Activated gamma-delta T cell treated with anti-CD3 and anti-CD28 coated beads, Interleukin-2, amount 50 U/mL, for 16 hours (primary cell): ENCODE results near the gene FHOD1.

Experiments
- DNase-seq: peaks from one replicate; pipeline ENCODE4 v3.0.0-alpha.2; 2020; ENCODE audit warnings: low read depth

The FHOD1 gene

DNA sequence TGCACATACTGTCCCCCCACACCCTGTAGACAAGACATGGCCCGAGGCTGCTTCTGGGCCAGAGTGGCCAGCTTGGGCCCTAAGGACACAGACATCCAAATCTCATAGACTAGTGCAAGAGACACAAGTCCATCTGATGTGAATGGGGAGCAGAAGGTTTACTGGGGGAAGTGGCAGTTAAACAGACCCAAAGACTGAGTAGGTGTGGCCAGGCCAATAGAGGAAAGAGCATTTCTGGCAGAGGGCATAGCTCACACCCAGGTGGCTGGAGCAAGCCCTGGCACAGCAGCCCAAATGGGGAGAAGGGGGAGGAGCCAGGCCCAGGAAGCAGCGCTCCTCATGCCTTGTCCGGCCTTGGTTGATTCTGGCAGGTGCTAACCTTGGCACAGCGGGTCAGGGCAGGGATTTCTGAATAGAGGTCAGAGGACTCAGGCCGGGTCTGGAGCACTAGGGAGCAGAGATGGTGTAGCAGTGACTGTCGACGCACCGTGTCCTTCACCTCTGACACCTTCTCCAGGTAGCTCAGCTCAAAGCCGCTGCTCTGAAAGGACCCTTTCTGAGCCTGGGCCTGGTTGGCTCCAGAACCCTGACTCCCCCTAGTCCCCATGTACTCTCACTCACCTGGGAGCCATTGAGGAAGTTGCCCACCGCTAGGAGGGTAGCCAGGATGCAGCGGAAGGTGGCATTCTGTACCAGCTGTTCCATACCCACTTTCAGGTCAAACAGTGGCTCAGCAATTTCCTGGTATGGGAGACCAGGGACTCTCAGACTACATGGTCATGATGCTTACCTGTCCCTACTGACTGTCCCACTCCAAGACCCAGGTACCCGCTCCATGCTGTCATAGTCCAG lies 16.2 kb downstream of the FHOD1 start:
- no peak for DNase-seq

- no peak for DNase-seq
These were observed 17.1 kb downstream of the FHOD1 start for GRCh38 chr16:67229906-67230808.

DNA sequence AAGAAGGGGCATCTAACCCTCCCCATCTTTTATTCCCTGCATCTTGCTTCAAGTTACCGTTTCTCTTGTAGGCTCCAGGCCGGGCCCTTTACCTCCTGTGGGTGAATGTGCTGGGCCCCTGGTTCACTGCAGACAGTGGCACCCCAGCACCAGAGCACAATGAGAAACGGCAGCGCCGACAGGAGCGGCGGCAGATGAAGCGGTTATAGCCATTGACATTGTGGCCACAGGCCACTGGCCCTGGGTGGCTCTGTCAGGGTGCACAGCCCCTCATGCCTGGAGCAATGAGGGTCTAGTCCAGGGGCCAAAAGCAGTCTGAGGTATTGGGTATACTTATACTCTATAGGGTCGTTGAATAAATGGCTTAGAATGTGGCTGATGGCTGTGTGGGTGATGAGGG lies 18.4 kb downstream of the FHOD1 start:
- no peak for DNase-seq

DNA sequence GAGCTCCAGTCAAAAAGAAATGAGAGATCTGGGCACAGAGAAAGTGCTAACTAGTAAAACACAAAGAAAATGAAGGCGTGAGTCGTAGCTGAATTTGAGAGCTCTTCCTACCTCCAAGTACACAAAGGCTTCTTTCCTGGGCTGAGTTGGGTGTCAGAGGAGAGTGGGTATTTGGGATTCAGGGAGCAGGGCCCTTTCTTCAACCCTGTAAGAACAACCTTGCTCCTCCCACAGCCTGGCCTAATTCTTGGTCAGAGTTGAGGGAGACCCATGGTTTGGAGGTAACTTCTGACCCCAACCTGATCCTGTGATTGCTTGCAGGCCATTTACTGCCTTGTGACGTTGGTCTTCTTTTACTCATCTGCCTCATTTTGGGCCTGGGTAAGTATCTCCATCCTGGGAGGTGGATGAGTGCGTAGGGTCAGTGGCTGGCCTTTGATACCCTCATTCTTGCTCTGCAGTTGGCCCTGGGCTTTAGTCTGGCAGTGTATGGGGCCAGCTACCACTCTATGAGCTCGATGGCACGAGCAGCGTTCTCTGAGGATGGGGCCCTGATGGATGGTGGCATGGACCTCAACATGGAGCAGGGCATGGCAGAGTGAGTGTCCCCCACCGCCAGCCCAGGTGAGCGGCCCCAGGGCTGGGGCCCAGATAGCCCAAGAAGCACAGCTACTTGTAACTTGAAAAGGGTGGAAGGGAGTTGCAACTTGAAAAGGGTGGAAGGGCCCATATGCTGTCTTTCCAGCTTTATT lies 19.1 kb downstream of the FHOD1 start:
- DNase-seq, result no peak

DNA sequence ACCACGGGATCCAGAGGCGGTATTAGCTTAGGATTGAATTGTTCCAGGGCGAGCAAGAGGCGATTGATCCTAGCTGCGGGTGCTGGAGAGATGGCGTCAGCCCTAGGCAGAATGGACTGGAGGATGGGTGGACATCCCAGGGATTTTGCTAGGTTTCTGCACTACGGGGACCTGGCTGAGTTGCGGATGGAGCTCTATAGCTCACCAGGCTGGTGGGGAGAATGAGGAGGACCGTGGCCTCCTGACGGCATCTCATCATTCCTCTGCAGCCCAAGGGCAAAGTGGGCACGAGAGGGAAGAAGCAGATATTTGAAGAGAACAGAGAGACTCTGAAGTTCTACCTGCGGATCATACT lies 19.7 kb downstream of the FHOD1 start:
- no peak for DNase-seq

- peak; percentile 96 for DNase-seq
These were observed 20.3 kb downstream of the FHOD1 start, which contains the start of gene TMEM208 for GRCh38 chr16:67226804-67227566. Gene TMEM208 (plus strand): TSS chr16:67227130. CDS start chr16:67227219, 89 bp downstream.

DNA sequence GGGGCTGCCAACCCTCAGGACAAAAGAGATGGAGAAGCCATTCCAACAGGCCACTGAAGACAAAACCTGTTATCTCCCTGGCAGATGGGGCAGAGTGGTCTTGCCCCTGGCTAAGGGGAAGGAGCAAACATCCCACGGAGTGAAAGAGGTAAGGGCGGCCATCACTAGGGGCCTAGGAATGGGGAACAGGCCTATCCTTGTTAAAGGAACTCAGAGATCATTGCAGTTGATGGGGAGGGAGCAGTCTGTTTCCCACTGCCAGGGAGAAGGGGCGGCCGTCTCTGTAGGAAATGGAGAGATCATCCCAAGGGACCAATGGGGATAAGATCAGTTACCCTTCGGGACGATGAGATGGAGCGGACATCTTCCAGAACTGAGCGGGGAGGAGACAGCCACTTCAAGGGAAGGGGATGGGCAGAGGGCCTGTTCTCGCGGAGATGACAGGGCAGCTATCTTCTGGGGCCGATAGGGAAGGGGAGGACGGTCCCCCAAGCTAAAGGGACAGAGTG lies 20.9 kb downstream of the FHOD1 start:
- no peak for DNase-seq

DNA sequence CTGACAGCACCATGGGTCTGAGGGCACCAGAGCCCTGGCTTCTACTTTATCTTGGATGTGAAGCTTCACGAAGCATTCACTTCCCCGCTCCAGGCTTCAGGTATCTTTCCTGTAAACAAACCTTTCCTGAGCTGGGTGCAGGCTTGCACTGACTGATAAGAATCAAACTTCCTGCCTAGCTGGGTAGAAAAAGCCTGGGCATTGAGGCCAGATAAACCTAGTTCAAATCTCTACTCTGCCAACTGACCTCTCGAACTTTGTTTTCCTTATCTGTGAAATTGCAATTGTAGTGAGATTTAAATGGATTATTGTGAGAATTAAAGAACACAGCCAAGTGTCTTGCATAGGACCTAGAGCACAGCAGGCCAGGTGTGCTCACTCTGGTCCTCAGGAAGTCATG lies 23.3 kb downstream of the FHOD1 start:
- no peak for DNase-seq

DNA sequence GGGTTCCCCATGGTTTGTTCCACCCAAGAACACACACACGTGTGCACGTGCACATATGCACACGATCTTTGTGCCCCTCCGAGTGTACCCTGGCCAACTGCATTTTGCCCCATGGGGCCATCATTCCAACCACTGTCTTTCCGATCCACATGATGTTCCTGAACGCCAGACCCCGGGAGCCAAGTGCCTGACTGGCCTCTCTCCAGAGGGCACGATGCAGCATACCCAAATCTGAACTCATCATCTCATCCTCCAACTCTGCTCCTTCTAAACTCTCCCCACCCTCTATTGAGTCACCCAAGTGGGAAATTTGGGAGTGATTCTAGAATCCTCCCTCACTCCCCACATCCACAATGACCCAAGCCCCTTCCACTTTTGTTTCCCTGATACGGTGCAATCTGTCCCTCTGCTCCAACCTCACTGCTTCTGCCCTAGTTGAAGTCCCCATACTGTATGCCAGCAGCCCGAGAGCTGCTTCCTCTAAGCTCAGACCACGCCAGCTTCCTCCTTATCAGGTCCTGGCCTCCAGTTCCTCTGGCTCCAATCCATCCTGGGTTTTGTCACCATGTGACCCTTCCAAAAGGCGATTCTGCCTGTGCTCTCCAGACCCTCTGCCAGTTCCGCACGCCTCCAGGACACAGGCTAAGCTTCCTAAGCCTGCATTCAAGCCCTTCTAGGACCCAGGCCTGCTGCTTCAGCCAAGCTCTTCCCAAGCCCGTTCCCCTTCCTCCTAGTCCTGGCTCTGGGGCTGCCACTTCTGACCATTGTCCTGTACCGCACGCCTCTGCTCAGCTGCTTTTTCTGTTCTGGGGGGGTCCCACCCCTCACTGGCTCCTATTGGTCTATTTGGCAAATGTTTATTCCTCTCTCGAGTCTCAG lies 30.4 kb downstream of the FHOD1 start:
- no peak for DNase-seq

DNA sequence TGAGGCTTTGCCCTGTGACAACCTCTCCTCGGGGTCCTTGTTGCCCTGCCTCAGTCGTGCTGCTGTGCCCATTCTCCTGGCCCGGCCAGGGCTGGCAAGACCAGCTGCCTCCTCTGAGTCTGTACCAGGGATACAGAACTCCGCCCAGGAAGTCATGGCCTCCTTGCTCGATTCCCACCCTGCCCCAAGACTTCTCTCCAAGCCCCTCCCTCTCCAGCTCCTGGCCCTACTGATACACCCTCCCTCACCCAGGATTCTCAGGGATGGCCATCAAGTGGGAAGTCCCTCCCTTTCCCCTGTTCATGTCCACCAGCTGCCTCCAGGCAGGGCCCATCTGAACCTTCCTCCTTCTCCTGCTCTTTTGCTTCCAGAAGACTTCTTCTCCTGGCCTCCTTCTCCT lies 31.6 kb downstream of the FHOD1 start:
- DNase-seq, result no peak

DNA sequence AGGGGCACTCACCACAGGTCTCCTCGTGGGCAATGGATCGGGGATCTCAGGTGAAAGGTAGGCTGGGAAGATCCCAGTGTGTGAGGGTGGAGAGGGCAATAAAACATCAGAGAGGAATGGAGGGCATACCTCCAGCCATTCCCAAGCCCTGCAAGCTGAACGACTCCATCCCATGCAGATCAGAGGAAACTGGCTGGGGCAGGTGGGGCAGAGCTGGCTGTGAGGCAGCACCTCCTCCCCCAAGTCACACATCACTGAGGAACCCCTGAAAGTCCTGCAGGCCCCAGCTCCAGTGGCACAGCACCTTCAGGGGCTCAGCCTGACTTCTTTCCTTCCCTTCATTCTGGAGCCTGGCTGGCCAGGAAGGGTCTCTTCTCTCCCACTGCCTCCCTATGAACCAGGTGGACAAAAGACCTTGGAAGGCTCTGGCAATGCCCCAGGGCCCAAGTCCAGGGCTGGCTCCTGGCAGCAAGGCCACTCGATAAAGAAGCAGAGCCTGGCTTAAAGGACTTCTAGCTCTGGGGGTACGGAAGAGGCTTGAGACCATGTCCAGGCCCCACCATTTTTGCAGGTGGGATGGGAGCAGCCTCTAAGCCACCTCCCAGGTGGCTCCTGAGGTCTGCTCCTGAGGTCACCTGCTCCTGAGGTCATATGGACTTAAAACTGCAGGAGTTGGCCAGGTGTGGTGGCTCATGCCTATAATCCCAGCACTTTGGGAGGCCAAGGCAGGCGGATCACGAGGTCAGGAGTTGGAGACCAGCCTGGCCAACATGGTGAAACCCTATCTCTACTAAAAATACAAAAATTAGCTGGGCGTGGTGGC lies 33.9 kb downstream of the FHOD1 start:
- DNase-seq, result no peak

DNA sequence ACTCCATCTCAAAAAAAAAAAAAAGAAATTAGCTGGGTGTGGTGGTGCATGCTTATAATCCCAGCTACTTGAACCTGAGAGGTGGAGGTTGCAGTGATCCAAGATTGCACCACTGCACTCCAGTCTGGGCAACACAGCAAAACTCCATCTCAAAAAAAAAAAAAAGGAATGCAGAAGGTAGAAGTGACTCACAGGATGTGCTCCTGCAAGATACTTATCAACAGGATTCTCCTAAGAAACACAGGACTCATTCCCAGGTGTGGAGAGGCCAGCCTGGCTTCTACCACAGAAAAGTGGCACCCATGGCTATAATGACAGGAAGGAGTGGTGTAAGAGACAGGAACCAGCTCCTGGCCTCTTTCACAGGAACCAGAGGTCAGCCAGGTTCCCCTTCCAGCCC lies 34.5 kb downstream of the FHOD1 start:
- no peak for DNase-seq

GRCh38 chr16:67211674-67212073 lies 35.6 kb downstream of the FHOD1 start:
- DNase-seq, result no peak

DNA sequence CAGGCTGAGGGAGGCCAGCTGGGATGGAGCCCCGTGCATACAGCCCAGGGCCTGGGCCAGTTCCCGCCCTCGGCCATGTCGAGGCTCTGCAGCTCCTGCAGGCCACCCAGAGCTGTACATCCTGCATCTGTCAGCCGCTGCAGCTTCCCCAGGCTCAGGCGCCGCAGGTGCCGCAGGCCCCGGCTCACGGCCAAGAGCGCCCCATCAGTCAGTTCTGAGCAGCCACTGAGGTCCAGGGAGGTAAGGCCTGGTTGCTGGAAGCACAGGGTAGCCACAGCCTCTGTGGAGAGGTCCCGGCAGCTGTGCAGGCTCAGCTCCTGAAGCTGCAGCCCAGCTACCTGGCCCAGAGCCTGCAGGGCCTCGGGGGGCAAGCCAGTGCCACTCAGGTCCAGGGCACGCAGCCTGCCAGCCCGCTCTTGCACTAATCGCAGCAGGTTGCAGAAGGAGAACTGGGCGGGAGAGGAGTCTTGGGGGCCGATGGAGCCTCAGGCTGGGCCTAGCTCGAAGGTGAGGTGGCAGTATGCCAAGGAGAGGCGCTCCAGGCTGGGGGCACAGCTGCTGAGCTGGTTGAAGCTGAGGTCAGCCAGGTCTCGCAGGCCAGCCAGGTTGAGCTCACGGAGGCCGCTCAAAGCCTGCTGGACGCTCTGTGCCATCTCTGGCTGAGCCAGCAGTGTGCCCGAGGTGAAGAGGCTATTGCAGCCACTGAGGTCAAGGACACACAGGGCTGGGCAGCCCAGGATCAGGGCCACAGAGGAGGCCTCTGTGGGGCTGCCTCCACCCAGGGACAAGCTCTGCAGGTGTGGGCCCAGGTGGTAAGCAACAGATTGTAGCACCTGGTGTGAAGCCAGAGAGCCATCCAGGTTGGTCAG lies 37.0 kb downstream of the FHOD1 start:
- no peak for DNase-seq

DNA sequence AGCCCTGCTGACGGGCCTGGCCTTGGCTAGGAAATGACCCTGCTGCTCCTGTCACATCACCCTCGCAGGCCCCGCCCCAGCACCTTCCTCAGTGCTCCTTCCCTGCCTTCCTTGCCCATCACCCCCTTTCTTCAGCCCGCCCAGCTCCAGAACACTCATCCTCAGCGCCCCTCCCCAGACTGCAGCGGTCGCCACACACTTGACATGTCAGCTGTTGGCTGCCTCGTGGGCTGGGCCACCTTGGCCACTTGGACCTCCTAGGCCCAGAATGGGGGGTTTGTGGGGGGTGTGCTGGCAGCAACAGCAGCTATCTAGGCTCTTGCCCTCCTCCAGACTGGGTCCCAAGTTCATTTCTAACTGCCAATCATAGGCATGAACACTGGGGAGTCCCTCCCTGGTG lies 37.7 kb downstream of the FHOD1 start:
- no peak for DNase-seq

GRCh38 chr16:67208154-67208896 lies 39.0 kb downstream of the FHOD1 start:
- DNase-seq, result no peak

DNA sequence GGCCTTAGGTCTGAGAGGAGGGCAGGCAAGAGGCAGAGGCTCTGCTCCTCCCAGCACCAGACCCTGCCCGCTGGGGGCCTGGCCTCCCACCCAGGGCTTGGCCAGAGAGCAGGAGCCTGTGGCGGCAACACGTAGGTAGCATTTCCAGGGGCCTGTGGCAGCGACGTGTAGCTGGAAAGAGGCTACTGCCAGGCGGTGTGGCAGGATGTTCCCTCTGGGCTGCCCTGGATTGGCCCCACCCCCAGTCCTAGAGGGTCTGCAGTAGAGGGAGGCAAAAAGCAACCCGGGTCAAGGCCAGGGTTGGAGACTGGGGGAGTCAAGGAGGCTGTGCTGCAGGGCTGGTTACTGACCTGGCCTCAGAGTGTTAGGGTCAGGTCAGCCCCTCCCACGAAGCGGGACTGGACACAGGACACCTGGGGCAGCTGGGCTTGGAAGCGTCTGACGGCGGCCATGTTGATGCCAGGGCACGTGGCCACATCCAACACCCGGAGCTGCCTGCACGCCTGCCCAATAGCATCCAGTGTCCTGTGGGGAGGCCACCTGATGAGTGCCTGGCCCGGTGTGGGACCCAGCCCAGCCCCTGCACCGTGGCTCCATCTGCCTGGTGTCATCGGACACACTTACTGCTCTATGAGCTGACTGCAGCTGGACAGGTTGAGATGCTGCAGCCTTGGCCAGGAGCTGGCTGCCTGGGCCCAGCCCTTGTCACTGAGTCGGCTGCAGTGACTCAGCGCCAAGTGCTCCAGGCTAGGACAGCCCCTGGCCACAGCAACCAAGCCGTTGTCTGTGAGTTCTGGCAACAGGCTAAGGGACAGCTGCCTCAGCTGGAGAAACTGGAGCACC lies 39.8 kb downstream of the FHOD1 start:
- DNase-seq, result no peak
